Psoas muscle (tissue), 8 donors: Measurements from ENCODE around the gene CNPY1. TPM values are rescaled to one million over a fixed set of nuclear protein-coding genes. Genes with fewer than 3 reads are reported as not detected.

Experiments used
- ATAC-seq, 4 donors: fragments of 200-7000 bp; cut with Tn5 transposase; one replicate each; pipeline ENCODE4 v1.9.1; 2020; ENCODE audit warnings: moderate library complexity in 3 of 4, mild to moderate bottlenecking in 2 of 4
- DNase-seq, 2 donors: peaks; one replicate each; pipeline ENCODE4 v3.0.0-alpha.2; 2020
- H3K27ac ChIP-seq: fragments of 200-600 bp; one replicate; pipeline ENCODE4 v1.8.0; 2022
- H3K27me3 ChIP-seq, 3 donors: fragments of 200-600 bp in 1 of 3; one replicate each; pipeline versions ENCODE4 v1.6.1 to v1.8.0; 2013 to 2022; ENCODE audit warnings: low read length in 2 of 3, mild to moderate bottlenecking in 2 of 3, moderate library complexity in 1 of 3; ENCODE audit not compliant: insufficient read depth in 3 of 3
- H3K36me3 ChIP-seq, 2 donors: fragments of 200-600 bp in 1 of 2; one replicate each; pipeline versions ENCODE4 v1.6.1 to v1.8.0; 2013 to 2022; ENCODE audit warnings: low read depth in 1 of 2, mild to moderate bottlenecking in 1 of 2, moderate library complexity in 1 of 2; ENCODE audit not compliant: insufficient read depth in 1 of 2
- H3K4me1 ChIP-seq: fragments of 200-600 bp; one replicate; pipeline ENCODE4 v1.8.0; 2022
- H3K4me3 ChIP-seq: fragments of 200-600 bp; one replicate; pipeline ENCODE4 v1.8.0; 2022; ENCODE audit warnings: mild to moderate bottlenecking
- H3K9me3 ChIP-seq: fragments of 200-600 bp; one replicate; pipeline ENCODE4 v1.8.0; 2022
- CTCF ChIP-seq: fragments of 200-600 bp; IDR thresholded peaks from one replicate; pipeline ENCODE4 v1.8.0; 2022; ENCODE audit warnings: antibody characterized with exemption
- WGBS, 3 donors: extraction: QIAGEN DNeasy Blood & Tissue Kit; methylation state at CpG; one replicate each; pipeline versions ENCODE4 v1.1.6 to v1.1.7; 2013; 5-methylcytosine and 5-hydroxymethylcytosine counted together
- intact Hi-C, 2 donors: fragments of 100-400 bp; cut with DNase I; formaldehyde crosslinking; loops; one replicate each; pipeline versions ENCODE4 v1.11.0 to v1.14.2; 2022
- polyA plus RNA-seq, 3 donors: library from polyadenylated mRNA; stranded (reverse); fragments of 200-250 nt; gene quantifications; one replicate each; pipeline ENCODE4 v1.2.3, GENCODE V29; 2013
- total RNA-seq, 4 donors: library from RNA; stranded (reverse); fragmentation: NEBNext Ultra II Directional in 2 of 4; extraction: Animal tissue kit (Norgen Biotek cat#: 25700) in 2 of 4; gene quantifications; one replicate each; pipeline versions ENCODE4 v1.2.1 to v1.2.4, GENCODE V29; 2021 to 2023
- donor health status: healthy with polysubstance abuse.
- donor health status: DM: no; HTN: no; CAD: no; lungs with moderate emphysema.
- donor health status: Bipolar disorder and iron deficiency.
- donor health status: healthy.
- donor health status: DM: yes; HTN: yes; CAD: no.
- donor health status: DM: no; HTN: no; CAD: no.
- donor health status: DM: no; HTN: no; CAD: no.
- donor health status: DM: yes; HTN: yes; CAD: no.

Gene CNPY1
- total and polyA plus RNA-seq, 7 donors: not detected

- DNase-seq: no peak
- Histone ChIP-seq H3K27ac (no peak overlapping the region), H3K9me3 (no peaks in the 10 kb centered on the region), H3K4me1 (peaks cover 9% of the 10 kb centered on the region), H3K27me3 (peaks cover 0 to 90% (median 43%) of the 10 kb centered on the region in 3 donors), H3K36me3 (no peaks in the 10 kb centered on the region), H3K4me3 (peak overlapping the region; percentile 43)
- intact Hi-C loops: no loop called here
- WGBS, 3 donors: 20 to 32% (median 27%) methylated on average over 24 to 27 of the region's 27 CpGs
- peak; percentile 37 for TF ChIP-seq CTCF
- ATAC-seq: peak in 3 of 4 donors; percentile 42 to 52 (median 47)
Measured at GRCh38 chr7:155533827-155534690, 12.3 kb downstream of the CNPY1 start.

- peak overlapping the region; percentile 43 for H3K4me3 ChIP-seq
- ATAC-seq (peak in 1 of 4 donors; percentile 15), DNase-seq (no peak)
- WGBS, 3 donors: 0 to 1% (median 1%) methylated on average over 58 to 60 of the region's 60 CpGs
- H3K9me3 ChIP-seq: no peaks in the 10 kb centered on the region
- peaks cover 0 to 90% (median 41%) of the 10 kb centered on the region in 3 donors for H3K27me3 ChIP-seq
- no peaks in the 10 kb centered on the region for H3K36me3 ChIP-seq
- TF ChIP-seq CTCF: no peak
- peaks cover 9% of the 10 kb centered on the region for H3K4me1 ChIP-seq
- H3K27ac ChIP-seq: no peak overlapping the region
- intact Hi-C loops: no loop called here
Measured at GRCh38 chr7:155533120-155533826, 13.1 kb downstream of the CNPY1 start.

GRCh38 chr7:155532792-155533119 is 13.6 kb downstream of the CNPY1 start:
- H3K9me3 ChIP-seq: no peaks in the 10 kb centered on the region
- DNase-seq: no peak
- H3K4me3 ChIP-seq: peak overlapping the region; percentile 43
- no peak for TF ChIP-seq CTCF
- no peaks in the 10 kb centered on the region for H3K36me3 ChIP-seq
- intact Hi-C loops: no loop called here
- ATAC-seq: no peak
- WGBS, 3 donors: 11 to 13% (median 13%) methylated on average over 14 of the region's 14 CpGs
- peaks cover 0 to 90% (median 41%) of the 10 kb centered on the region in 3 donors for H3K27me3 ChIP-seq
- no peak overlapping the region for H3K27ac ChIP-seq
- H3K4me1 ChIP-seq: peaks cover 9% of the 10 kb centered on the region

- H3K4me1 ChIP-seq: peaks cover 9% of the 10 kb centered on the region
- H3K27ac ChIP-seq: no peak overlapping the region
- intact Hi-C loops: no loop called here
- H3K9me3 ChIP-seq: no peaks in the 10 kb centered on the region
- WGBS, 3 donors: 25 to 38% (median 34%) methylated on average over 9 of the region's 9 CpGs
- TF ChIP-seq CTCF: no peak
- ATAC-seq (no peak), DNase-seq (no peak)
- peaks cover 0 to 90% (median 43%) of the 10 kb centered on the region in 3 donors for H3K27me3 ChIP-seq
- H3K4me3 ChIP-seq: no peak overlapping the region
- no peaks in the 10 kb centered on the region for H3K36me3 ChIP-seq
Measured at GRCh38 chr7:155531681-155532080, 14.7 kb downstream of the CNPY1 start.
